GM12874 (cell line): Measurements from ENCODE around the gene ARSB.
A peak's percentile ranks its signal among the peaks of the same experiment; 100 is the strongest.

Experiments
- CTCF ChIP-seq: IDR thresholded peaks from 2 replicates; pipeline ENCODE4 v1.5.1; 2011; ENCODE audit warnings: low read depth, mild to moderate bottlenecking, control low read depth, low read length, moderate library complexity; ENCODE audit not compliant: insufficient read depth

ARSB gene

DNA sequence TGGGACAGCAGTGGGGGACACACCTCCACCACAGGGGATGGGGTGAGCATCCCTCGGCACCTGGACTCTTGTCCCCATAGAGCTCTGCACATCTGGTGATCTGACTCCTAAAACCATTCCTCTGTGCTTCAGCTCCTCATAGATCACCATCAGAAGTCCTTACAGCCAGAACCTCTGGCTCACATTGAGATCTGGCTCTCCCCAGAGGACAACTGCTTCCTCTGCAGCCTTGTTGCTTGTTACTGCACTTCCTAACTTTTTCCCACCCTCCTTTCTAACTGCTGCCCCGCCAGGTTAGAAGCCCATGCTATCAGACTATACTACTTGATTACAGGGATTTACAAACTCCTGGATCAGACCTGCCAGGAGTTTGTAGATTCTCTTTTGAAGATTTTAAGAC lies 64.5 kb downstream of the ARSB start:
- 0 out of 2 replicates have a peak, but pooled peaks have one; percentile 3 for TF ChIP-seq CTCF

DNA sequence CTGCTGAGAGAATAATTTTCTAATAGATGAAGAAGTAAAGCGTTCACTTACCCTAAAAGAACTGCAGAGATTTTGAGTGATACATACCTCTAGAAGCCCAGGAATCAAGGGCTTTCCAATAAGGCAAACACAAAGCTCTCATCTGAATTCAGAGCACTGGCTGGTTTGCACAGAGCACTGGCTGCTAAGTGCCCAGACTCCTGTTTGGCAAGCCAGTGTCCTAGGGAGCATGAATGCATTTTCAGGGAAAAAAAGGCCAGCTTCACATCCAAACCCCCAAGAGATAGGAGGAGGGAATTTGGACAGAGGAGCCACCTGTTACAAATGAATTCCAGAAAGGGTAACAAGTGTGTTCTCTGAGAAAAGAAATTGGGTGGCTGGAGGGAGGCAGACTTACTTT lies 65.3 kb downstream of the ARSB start:
- no peak for TF ChIP-seq CTCF

DNA sequence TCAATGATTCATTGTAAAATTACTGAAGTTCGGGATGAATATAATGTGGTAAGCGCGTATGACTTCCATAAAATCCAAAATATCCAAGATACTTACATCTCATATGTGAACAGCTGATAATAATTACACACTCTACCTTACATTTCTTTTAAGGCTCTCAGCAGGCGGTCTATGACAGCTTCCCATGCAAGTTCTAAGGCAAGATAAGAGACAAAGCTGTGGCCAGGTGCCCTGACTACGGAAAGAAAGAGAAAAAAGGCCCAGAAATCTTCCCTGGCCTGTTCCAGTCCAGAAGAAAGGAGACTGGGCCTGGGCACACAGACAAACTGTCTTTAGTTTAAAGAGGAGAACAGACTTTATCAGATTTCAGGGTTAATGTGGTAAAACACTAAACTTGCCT lies 69.1 kb downstream of the ARSB start:
- no peak for TF ChIP-seq CTCF

- TF ChIP-seq CTCF, result no peak
These were observed 69.9 kb downstream of the ARSB start for GRCh38 chr5:78915170-78915569.

DNA sequence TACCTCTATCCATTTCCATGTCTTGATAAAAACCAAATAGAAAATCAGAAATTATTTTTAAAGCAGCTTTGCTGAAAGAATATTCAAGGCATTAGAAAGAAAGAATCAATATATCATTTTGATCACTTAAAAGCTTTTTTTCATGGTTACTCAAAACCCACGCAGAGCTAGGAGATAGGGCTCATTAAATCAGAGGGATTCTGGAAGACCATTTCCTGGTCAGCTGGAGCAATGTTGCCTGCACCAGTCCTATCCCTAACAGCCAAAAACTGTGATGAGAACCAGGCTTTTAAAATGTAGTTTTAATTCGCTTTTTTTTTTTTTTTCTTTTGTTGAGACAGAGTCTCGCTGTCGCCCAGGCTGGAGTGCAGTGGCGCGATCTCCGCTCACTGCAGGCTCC lies 72.3 kb downstream of the ARSB start:
- no peak for TF ChIP-seq CTCF

DNA sequence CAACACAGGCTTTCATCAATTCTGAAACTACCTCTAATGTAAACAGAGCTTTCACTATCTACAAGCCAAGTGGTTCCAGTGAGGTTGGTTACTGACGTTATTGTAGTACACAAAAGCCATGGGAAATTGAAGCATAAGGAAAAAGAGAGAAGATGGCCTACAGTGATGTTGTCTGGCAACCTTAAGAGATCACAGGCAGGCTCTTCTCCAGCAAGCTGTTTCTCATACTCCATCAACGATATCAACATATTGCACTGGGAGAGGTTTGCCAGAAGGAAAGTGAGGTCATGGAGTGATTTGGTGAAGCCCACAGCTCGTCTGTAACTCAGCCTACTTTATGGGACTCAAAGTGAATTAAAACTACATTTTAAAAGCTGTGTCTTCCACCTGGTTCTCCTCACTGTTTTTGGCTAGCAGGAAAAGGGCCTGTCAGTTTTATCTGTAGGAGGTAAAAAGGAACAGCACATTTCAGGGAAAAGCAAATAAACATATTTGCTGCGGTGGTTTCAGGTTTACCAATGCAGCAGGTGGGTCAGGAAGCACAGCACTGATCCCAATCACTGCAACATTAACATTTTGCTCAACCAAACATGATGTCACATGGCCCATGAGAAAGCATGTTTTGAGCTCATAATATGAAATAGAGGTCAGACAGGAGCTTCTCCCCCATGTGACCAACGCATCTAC lies 72.9 kb downstream of the ARSB start:
- TF ChIP-seq CTCF, result no peak

DNA sequence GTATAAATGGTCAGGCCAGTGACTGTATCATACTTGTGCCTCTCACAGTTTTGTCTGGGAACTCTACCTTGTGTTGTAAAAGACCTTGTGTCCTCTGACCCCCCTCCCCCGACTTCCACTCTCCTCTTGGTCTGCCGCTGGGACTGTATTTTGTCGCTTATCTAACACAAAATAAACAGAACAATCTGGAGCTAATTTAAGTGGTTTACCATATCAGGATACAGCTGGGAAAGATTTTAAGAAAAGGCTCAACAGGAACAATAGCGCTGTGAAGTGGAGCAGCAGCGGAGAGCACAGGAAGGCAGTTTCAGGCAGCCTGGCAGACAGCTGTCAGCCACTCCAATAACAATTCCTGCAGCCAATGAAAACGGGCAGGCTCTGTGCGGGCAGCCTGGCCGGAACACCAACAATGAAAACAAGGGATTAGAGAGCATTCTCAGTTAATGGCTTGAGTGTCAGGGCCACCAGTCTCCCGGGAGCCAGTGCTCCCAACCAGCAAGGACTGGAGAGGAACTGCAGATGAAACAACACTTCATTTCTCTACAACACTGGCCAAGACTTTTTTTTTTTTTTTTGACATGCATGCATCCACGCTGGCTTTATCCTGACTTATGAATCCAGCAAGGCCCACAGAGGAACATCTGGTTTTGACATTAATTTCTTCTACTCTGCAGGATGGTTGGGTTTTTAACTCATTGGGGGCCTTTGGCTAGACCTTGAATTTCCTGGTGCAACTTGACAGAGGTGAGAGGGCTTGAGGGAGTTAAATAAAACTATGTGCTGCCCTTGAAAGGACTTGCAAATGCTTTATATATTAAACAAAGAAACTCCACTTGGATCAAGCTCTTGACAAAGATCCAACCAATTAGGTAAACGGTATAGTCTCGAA lies 76.7 kb downstream of the ARSB start:
- no peak for TF ChIP-seq CTCF
